Activated CD4-positive, alpha-beta T cell treated with anti-CD3 and anti-CD28 coated beads, Interleukin-2, amount 10 ng/mL, durations not matched to agents 7 days and 5 days (primary cell): ENCODE measurements around the gene OGDH. TPM values are rescaled to one million over a fixed set of nuclear protein-coding genes. Genes with fewer than 3 reads are reported as not detected.
A peak's percentile ranks its signal among the peaks of the same experiment; 100 is the strongest.

ENCODE experiments used
- CTCF ChIA-PET: fragments of 350-600 bp; sonication (Branson Sonifier 250); formaldehyde crosslinking; loops from one replicate; lab custom pipeline; 2021; ENCODE audit warnings: antibody characterized with exemption; lab: Charles Lee
- POLR2A ChIA-PET: fragments of 350-600 bp; sonication (Branson Sonifier 250); formaldehyde crosslinking; loops from one replicate; lab custom pipeline; 2021; ENCODE audit warnings: antibody characterized with exemption; lab: Charles Lee
- DNase-seq: peaks from one replicate; pipeline ENCODE4 v3.0.0-alpha.2; 2020
- H3K27ac Mint-ChIP-seq: one replicate; pipeline ENCODE4 v1.8.0; 2021; ENCODE audit warnings: mild to moderate bottlenecking, moderate library complexity, mixed read lengths
- H3K27me3 Mint-ChIP-seq: one replicate; pipeline ENCODE4 v1.8.0; 2021; ENCODE audit warnings: mixed read lengths
- H3K36me3 Mint-ChIP-seq: one replicate; pipeline ENCODE4 v1.8.0; 2021; ENCODE audit warnings: low read depth, mixed read lengths
- H3K4me1 Mint-ChIP-seq: one replicate; pipeline ENCODE4 v1.8.0; 2021; ENCODE audit warnings: mixed read lengths
- H3K4me3 Mint-ChIP-seq: one replicate; pipeline ENCODE4 v1.8.0; 2021; ENCODE audit warnings: mild to moderate bottlenecking, moderate library complexity, mixed read lengths
- H3K9me3 Mint-ChIP-seq: one replicate; pipeline ENCODE4 v1.8.0; 2021; ENCODE audit warnings: mixed read lengths
- total RNA-seq, 2 experiments: library from RNA; stranded (reverse); gene quantifications; one replicate each; pipeline ENCODE4 v1.2.3, GENCODE V29; 2021

OGDH gene
- total RNA-seq, 2 experiments from 2014 or later = 114 to 121 TPM

- no peak overlapping the region for H3K27ac Mint-ChIP-seq
- no peaks in the 10 kb centered on the region for H3K4me1 Mint-ChIP-seq
- CTCF ChIA-PET = interaction anchor here (1.0 kb wide), 1 partner anchor 20 kb away, joined by 3 read pairs; no protein-coding TSS in a partner anchor
- H3K36me3 Mint-ChIP-seq = peaks cover 54% of the 10 kb centered on the region
- no peak for DNase-seq
- H3K27me3 Mint-ChIP-seq = no peaks in the 10 kb centered on the region
- POLR2A ChIA-PET = no interaction called here
- no peaks in the 10 kb centered on the region for H3K9me3 Mint-ChIP-seq
- no peak overlapping the region for H3K4me3 Mint-ChIP-seq
These were observed 68.0 kb downstream of the OGDH start for GRCh38 chr7:44674381-44674780.

DNA sequence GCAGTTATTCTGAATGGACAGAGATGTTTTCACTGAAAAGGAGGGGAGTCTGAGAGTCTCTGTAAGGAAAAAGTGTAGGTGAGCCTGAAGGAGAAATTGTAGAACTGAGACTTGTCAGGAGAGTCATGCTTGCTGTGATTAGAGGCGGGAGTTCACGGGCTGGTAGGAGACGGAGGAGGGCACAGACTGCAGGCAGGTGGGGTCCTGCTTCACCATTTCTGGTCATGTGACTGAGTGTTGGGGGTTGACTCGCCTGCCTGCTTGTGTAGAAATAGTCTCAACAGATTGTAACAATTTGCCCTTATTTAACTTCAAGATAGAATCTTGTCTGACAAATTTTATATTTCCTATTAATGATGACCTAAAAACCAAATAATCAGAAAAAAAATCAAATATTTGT is 70.3 kb downstream of the OGDH start:
- no peaks in the 10 kb centered on the region for H3K27me3 Mint-ChIP-seq
- ChIA-PET CTCF (no interaction called here), POLR2A (no interaction called here)
- peaks cover 58% of the 10 kb centered on the region for H3K36me3 Mint-ChIP-seq
- H3K9me3 Mint-ChIP-seq = no peaks in the 10 kb centered on the region
- H3K27ac Mint-ChIP-seq = peak overlapping the region; percentile 78
- H3K4me1 Mint-ChIP-seq = no peaks in the 10 kb centered on the region
- H3K4me3 Mint-ChIP-seq = no peak overlapping the region
- no peak for DNase-seq

GRCh38 chr7:44678101-44678470 is 71.7 kb downstream of the OGDH start:
- Mint-ChIP-seq H3K27ac (no peak overlapping the region), H3K36me3 (peaks cover 58% of the 10 kb centered on the region), H3K4me3 (no peak overlapping the region), H3K9me3 (no peaks in the 10 kb centered on the region), H3K27me3 (no peaks in the 10 kb centered on the region), H3K4me1 (no peaks in the 10 kb centered on the region)
- no peak for DNase-seq
- ChIA-PET CTCF (no interaction called here), POLR2A (no interaction called here)

- Mint-ChIP-seq H3K4me1 (no peaks in the 10 kb centered on the region), H3K27ac (no peak overlapping the region), H3K4me3 (no peak overlapping the region), H3K36me3 (peaks cover 56% of the 10 kb centered on the region), H3K27me3 (no peaks in the 10 kb centered on the region), H3K9me3 (no peaks in the 10 kb centered on the region)
- POLR2A ChIA-PET = no interaction called here
- DNase-seq = no peak
- CTCF ChIA-PET = interaction anchor here (0.7 to 1.1 kb wide), 2 partner anchors 11 to 39 kb away, joined by 3 to 4 read pairs; no protein-coding TSS in a partner anchor
These were observed 72.2 kb downstream of the OGDH start for GRCh38 chr7:44678471-44679179.

- no peak for DNase-seq
- ChIA-PET POLR2A (no interaction called here), CTCF (no interaction called here)
- Mint-ChIP-seq H3K27me3 (no peaks in the 10 kb centered on the region), H3K9me3 (no peaks in the 10 kb centered on the region), H3K27ac (no peak overlapping the region), H3K36me3 (peaks cover 51% of the 10 kb centered on the region), H3K4me1 (no peaks in the 10 kb centered on the region), H3K4me3 (no peak overlapping the region)
These were observed 75.2 kb downstream of the OGDH start for GRCh38 chr7:44681645-44682044.

DNA sequence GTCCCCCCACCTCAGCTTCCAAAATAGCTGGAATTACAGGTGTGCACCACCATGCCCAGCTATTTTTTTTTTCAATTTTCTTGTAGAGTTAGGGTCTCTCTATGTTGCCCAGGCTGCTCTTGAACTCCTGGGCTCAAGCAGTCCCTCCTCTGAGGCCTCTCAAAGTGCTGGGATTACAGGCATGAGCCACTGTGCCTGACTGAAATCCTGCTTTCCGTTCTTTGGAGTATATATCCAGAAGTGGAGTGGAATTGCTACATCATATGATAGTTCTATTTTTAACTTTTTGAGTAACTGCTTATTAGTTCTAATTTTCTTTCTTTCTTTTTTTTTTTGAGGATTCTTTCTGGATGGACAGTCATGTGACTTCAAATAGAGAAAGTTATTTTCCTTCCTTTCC is 79.3 kb downstream of the OGDH start:
- Mint-ChIP-seq H3K27ac (no peak overlapping the region), H3K4me3 (no peak overlapping the region), H3K9me3 (no peaks in the 10 kb centered on the region), H3K36me3 (peaks cover 42% of the 10 kb centered on the region), H3K4me1 (no peaks in the 10 kb centered on the region), H3K27me3 (no peaks in the 10 kb centered on the region)
- no peak for DNase-seq
- ChIA-PET POLR2A (no interaction called here), CTCF (interaction anchor here (0.6 kb wide), 1 partner anchor 44 kb away, joined by 3 read pairs; no protein-coding TSS in a partner anchor)

GRCh38 chr7:44689427-44689826 is 83.0 kb downstream of the OGDH start:
- Mint-ChIP-seq H3K4me1 (no peaks in the 10 kb centered on the region), H3K36me3 (peaks cover 42% of the 10 kb centered on the region), H3K27ac (no peak overlapping the region), H3K27me3 (no peaks in the 10 kb centered on the region), H3K9me3 (no peaks in the 10 kb centered on the region), H3K4me3 (no peak overlapping the region)
- CTCF ChIA-PET = interaction anchor here (0.6 to 1.2 kb wide), 3 partner anchors 11 to 232 kb away, joined by 3 to 4 read pairs (median 3); no protein-coding TSS in a partner anchor
- no peak for DNase-seq
- POLR2A ChIA-PET = no interaction called here

- no peak for DNase-seq
- ChIA-PET CTCF (interaction anchor here (1.7 kb wide), 1 partner anchor 36 kb away, joined by 4 read pairs; no protein-coding TSS in a partner anchor), POLR2A (no interaction called here)
- H3K27ac Mint-ChIP-seq = no peak overlapping the region
- no peak overlapping the region for H3K4me3 Mint-ChIP-seq
- no peaks in the 10 kb centered on the region for H3K4me1 Mint-ChIP-seq
- no peaks in the 10 kb centered on the region for H3K27me3 Mint-ChIP-seq
- H3K36me3 Mint-ChIP-seq = peaks cover 65% of the 10 kb centered on the region
- peaks cover 3% of the 10 kb centered on the region for H3K9me3 Mint-ChIP-seq
These were observed 87.3 kb downstream of the OGDH start for GRCh38 chr7:44693641-44694313.

GRCh38 chr7:44694326-44694725 is 87.9 kb downstream of the OGDH start:
- no peak for DNase-seq
- ChIA-PET CTCF (interaction anchor here (0.6 to 1.7 kb wide), 3 partner anchors 37 to 279 kb away, joined by 3 to 4 read pairs (median 4); no protein-coding TSS in a partner anchor), POLR2A (no interaction called here)
- Mint-ChIP-seq H3K9me3 (peaks cover 3% of the 10 kb centered on the region), H3K4me1 (no peaks in the 10 kb centered on the region), H3K27ac (no peak overlapping the region), H3K4me3 (no peak overlapping the region), H3K27me3 (no peaks in the 10 kb centered on the region), H3K36me3 (peaks cover 63% of the 10 kb centered on the region)

DNA sequence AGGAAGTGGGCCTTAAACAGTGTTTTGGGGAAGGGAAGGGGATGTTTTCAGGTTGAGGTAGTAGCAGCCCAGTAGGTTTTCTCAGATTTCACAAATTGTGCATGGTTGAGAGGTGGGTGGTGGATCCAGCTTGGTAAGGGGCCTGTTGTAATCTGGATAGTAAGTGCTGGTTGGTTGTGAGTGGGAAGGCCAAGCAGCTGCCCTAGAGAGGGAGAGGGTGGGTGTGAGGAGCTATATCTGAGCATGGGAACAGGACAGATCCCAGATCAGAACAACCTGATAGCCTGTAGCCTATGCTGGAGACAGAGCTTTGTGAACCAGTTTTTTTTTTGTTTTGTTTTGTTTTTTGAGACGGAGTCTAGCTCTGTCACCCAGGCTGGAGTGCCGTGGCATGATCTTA is 88.3 kb downstream of the OGDH start:
- POLR2A ChIA-PET = no interaction called here
- Mint-ChIP-seq H3K4me3 (no peak overlapping the region), H3K27me3 (no peaks in the 10 kb centered on the region), H3K9me3 (peaks cover 3% of the 10 kb centered on the region), H3K27ac (no peak overlapping the region), H3K36me3 (peaks cover 63% of the 10 kb centered on the region), H3K4me1 (no peaks in the 10 kb centered on the region)
- no peak for DNase-seq
- CTCF ChIA-PET = interaction anchor here (0.6 to 1.7 kb wide), 3 partner anchors 37 to 279 kb away, joined by 3 to 4 read pairs (median 4); no protein-coding TSS in a partner anchor

DNA sequence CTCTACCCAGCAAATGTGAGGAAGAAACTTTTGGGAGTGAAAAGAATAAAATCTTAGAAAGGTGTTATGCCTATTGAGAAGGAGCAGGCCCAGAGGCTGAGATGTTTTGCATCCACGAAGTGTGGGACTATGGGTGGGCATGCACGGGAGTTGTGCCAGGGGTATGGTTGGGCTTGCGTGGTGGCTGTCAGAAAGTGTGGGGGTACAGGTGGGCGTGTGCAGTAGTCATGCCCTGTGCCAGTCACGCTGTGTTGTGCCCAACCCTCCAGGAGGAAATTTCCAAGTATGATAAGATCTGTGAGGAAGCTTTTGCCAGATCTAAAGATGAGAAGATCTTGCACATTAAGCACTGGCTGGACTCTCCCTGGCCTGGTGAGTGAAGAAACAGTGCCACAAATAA is 89.3 kb downstream of the OGDH start:
- DNase-seq = no peak
- Mint-ChIP-seq H3K4me3 (no peak overlapping the region), H3K9me3 (peaks cover 3% of the 10 kb centered on the region), H3K4me1 (no peaks in the 10 kb centered on the region), H3K27ac (no peak overlapping the region), H3K27me3 (no peaks in the 10 kb centered on the region), H3K36me3 (peaks cover 67% of the 10 kb centered on the region)
- ChIA-PET POLR2A (no interaction called here), CTCF (no interaction called here)

DNA sequence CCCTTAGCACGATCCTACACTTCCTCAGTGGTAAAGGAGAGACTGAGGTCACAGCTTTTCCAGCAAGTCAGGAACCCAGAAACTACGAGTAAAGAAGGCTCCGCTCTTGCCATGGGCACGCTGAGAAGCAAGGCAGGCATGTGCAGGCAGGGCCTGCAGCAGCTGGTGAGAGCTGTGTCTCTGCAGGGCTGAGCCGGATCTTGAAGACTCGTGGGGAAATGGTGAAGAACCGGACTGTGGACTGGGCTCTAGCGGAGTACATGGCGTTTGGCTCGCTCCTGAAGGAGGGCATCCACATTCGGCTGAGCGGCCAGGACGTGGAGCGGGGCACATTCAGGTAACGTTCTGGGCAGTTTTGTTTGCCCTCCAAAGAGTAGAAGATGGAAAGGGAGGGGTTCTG is 90.3 kb downstream of the OGDH start:
- H3K27ac Mint-ChIP-seq = no peak overlapping the region
- POLR2A ChIA-PET = no interaction called here
- no peak overlapping the region for H3K4me3 Mint-ChIP-seq
- peaks cover 75% of the 10 kb centered on the region for H3K36me3 Mint-ChIP-seq
- H3K4me1 Mint-ChIP-seq = no peaks in the 10 kb centered on the region
- DNase-seq = no peak
- CTCF ChIA-PET = no interaction called here
- no peaks in the 10 kb centered on the region for H3K27me3 Mint-ChIP-seq
- H3K9me3 Mint-ChIP-seq = peaks cover 3% of the 10 kb centered on the region
